HG02763 (cell line): ENCODE data around the gene SMPD1.

Source experiments
- ATAC-seq: cut with Tn5 transposase; IDR thresholded peaks from one replicate; pipeline ENCODE4 v1.9.1; 2021; ENCODE audit warnings: mild to moderate bottlenecking, moderate library complexity; ENCODE audit not compliant: unreplicated experiment

Gene SMPD1

DNA sequence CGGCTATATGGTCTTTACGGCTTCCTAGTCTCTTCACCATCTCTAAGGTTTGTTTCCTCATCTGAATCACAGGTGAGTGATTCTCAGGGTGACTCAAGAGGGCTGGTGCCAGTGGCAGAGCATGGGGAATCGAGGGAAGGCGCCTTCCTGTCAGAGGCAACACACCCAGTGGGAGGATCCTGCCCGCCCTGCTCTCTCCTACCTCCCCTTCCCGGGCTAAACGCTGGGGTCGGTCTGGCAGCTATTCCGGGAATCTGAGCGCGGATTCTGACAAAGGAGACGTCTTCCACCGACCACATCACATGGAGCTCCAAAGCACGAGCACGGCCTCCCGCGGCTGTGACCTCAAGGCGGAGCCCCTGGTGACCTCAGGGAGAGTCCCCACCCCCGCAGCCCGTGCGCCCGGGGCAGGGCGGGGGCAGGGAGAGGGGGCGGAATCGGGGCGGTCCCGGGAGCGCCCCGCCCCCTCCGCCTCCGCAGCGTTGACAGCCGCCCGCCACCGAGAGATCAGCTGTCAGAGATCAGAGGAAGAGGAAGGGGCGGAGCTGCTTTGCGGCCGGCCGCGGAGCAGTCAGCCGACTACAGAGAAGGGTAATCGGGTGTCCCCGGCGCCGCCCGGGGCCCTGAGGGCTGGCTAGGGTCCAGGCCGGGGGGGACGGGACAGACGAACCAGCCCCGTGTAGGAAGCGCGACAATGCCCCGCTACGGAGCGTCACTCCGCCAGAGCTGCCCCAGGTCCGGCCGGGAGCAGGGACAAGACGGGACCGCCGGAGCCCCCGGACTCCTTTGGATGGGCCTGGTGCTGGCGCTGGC lies at the start of gene SMPD1:
SMPD1 (plus strand) TSS at position 570 of the 813 bp plus-strand sequence; CDS start at position 695, 125 bp downstream.
- ATAC-seq = peak; percentile 98

GRCh38 chr11:6345366-6345765 lies 44.9 kb upstream of the SMPD1 start:
- ATAC-seq = no peak

DNA sequence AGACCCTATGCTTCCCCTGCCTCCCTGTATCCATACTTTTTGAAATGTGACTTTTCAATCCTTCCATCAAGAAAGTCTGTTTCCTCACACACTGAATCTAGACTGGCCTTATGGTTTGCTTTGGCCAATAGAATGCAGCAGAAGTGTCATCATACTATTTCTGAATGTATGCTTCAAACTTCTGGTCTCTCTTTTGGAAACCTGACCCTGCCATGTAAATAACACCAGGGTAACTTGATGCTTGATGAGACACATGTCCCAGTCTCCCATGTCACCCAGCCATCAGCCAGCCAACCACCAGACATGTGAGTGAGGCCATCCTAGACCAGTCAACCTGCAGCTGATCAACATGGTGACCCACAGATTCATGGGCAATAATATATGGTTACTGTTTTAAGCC lies 40.2 kb upstream of the SMPD1 start:
- no peak for ATAC-seq

DNA sequence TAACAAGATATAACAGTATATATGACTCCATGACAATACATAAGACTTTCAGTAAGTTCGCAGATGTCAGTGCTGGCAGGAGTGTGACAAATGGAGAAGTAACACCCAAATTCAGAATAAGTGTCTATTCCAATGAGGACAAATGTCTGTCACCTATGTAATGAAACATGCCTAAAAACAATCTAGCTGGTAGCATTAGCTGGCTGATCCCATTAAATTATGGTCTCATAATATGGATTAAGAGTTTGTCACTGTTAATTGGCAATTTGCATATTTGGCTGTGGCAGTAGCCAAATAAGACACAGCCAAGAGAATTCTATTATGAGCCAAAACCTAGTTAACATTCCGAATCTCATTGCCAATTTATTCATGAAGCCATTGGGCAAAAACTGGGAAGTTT lies 39.8 kb upstream of the SMPD1 start:
- no peak for ATAC-seq

DNA sequence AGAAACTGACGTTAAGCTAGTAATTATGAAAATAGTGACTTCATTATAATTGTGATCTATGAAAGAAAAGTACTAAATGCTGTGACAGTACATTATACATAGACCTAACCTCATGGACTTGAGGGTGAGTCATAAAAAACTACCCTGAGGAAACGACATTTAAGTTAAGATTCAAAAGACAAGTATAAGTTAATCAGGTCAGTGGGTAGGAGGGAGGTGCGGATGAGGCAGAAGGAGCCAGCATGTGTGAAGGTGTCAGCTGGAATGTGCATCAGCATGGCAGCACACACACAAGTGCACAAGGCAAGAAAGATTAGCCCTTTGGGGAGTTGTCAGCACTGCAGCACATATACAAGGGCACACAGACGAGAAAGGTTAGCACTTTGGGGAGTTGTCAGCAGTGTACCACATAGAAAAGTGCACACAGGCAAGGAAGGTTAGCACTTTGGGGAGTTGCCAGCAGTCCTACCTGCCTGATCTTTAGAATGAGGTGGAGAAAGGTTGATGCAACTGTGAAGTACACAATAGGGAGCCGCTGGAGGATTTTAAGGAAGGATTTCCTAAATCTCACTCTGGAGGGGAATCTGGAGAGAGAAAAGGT lies 38.4 kb upstream of the SMPD1 start:
- ATAC-seq = no peak

GRCh38 chr11:6353367-6353987 lies 36.8 kb upstream of the SMPD1 start:
- peak; percentile 64 for ATAC-seq

DNA sequence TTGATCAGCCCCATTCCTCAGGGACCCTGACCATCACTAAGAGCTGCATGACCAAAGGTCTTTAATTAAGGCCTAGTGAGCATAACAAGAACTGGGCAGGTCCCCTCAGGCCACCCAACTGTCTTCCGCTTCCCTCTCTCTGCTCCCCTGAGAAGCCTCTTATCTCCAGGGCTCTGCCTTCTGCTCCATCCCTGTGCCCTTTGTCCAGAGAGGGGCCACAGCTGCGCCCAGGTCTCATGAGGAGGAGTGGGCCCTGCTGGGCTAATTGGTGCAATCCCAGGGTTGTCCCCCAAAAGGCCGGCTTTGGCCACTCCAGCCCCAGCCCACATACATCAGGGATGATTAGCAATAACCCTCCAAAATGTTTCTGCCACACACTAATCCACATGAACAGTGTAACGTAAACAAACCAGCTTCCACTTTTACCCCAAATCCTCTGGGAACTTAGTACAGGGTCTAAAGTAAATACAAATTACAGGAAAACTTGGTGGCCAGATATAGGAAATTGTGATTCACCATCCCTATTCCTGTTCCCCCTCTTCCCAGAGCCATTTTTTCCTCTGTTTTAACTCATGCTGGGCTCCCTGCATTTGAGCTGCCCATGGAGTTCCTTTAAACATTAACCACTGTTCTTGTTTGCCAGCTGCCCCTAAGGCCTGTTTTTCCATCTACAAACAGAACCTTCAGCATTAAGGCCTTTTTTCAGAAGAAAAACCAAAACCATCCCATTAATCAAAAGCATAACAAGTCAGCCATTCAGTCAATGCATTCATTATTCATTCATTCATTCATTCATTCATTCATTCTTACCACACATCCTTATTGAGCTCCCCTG lies 35.4 kb upstream of the SMPD1 start:
- ATAC-seq = no peak

GRCh38 chr11:6356503-6357055 lies 33.7 kb upstream of the SMPD1 start:
- ATAC-seq = no peak

DNA sequence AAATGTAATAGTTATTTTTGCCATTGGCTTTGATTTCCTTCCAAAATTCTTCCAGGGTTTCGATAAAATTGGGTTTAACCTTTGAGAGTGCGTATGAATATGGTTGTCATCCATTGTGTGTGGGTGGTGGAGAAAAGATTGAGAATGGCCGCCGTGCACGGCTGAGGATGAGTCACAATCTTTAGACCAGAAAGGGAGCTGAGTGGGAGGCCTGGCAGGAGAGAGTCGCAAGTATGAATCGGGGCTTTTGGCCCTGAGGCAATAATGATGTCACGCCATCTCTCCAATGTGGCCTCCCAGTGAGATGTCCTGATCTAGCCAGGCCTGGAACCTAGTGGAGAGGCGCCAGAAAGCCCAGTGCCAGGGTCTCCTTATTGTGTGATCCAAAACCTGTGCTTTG lies 33.1 kb upstream of the SMPD1 start:
- ATAC-seq = no peak

- ATAC-seq = no peak
Measured at GRCh38 chr11:6360183-6360582, 30.1 kb upstream of the SMPD1 start.

DNA sequence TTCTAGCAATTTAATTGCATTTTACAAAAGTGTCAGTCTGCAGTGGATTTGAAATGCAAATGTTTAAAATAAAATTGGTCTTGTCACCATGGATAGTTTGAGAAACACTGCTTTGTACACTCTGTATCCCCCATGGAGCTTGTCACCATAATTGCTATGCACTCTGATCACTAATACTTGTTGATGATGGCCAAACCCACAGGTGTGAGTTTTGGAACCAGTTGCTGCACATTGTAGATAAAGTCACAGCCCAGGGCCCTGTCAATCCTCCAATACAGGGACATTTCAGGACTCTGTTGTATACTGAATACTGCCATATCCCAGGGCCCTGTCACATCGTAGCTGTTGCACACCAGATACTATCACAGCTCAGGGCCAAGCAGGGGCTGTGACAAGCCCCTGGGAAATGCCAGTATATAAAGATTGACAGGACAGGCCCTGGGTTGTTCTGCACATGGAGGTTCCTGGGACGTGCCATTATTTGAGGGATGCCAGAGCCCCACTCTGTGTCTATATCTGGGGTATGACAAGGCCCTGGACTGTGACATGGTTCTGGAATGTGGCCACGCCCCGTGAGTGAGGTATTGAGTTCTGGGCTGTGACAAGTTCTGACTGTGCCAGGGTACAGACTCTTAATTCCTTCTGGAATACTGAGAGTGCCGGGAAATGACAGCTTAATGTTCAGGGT lies 27.9 kb upstream of the SMPD1 start:
- ATAC-seq = no peak

- peak; percentile 80 for ATAC-seq
Measured at GRCh38 chr11:6362873-6363678, 27.2 kb upstream of the SMPD1 start.

- ATAC-seq = no peak
Measured at GRCh38 chr11:6365659-6366058, 24.6 kb upstream of the SMPD1 start.

DNA sequence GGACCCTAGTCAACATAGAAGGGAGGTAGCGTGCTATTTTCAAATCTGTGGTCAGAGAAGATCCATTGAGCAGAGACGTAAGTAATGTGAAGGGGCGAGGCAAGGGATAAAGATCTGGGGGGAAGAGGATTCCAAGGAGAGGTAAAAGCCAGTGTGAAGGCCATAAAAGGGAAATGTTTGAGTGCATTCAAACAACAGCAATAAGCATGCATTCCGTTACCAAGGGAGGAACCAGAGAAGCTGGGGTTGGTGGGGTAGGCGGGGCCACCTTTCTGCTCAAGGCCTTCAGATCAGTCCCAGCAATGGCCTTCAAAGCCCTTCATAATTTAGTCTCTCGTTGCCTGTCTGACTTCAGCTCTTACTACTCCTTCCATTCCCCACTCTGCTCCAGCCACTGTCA lies 18.4 kb upstream of the SMPD1 start:
- no peak for ATAC-seq

DNA sequence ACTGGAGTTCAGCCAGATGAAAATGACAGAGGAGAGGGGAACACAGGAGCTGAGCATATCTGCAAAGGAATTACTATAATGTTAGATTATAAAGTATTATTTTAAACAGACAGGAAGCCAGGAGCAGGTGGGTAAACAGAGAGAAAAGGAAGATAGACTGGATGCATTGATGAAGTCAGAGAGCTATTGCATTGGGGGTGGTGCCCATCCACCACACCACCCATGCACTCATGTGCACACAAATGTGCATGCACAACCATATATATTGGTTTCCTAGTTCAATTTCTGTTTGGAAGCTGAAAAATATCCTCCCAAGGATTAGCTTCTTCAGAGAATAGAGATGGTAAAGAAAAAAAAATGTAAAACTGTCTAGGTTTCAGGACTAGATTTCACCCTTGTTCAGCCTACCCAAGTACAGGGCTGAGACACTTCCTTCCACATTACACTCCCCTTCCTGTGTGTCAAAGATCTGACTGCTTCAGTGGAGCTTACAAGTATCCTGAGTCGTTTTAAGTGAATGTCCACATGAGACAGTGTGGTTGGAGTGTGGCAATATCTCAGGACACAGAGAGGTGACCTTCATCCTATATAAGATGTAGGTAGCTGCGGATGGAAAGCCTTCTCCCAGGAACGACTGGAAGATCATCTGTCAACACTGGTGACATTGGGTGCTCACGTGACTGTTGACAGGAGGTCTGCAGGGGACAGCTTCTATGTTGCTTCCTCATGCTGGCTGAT lies 12.2 kb upstream of the SMPD1 start:
- ATAC-seq = no peak

GRCh38 chr11:6378640-6378989 lies 11.7 kb upstream of the SMPD1 start:
- no peak for ATAC-seq

GRCh38 chr11:6385046-6385777 lies 5.1 kb upstream of the SMPD1 start:
- no peak for ATAC-seq
